Neural cell (in vitro differentiated cells): ENCODE measurements around the gene PHF12. TPM values are rescaled to one million over a fixed set of nuclear protein-coding genes. Genes with fewer than 3 reads are reported as not detected.
A peak's percentile ranks its signal among the peaks of the same experiment; 100 is the strongest.

ENCODE experiments used
- H2AFZ ChIP-seq: fragments of 200-600, 300-800 bp; sonication (generic), shearing (Covaris generic); 2 replicates; pipeline ENCODE4 v1.6.0; 2014; ENCODE audit warnings: low read depth, mild to moderate bottlenecking, antibody characterized with exemption, low read length, moderate library complexity
- H3F3A ChIP-seq: fragments of 200-600 bp; shearing (Covaris generic); 2 replicates; pipeline ENCODE4 v1.6.1; 2016; ENCODE audit warnings: mild to moderate bottlenecking, moderate library complexity, mixed read lengths, antibody characterized with exemption, low read length; ENCODE audit not compliant: insufficient read depth, poor library complexity, severe bottlenecking
- H3K27ac ChIP-seq: fragments of 200-600, 300-800 bp; sonication (generic), shearing (Covaris generic); 2 replicates; pipeline ENCODE4 v1.5.1; 2014; ENCODE audit warnings: mild to moderate bottlenecking, low read length, moderate library complexity
- H3K27me3 ChIP-seq: fragments of 300-800, 200-600 bp; sonication (generic), shearing (Covaris generic); 2 replicates; pipeline ENCODE4 v1.6.0; 2014; ENCODE audit warnings: mild to moderate bottlenecking, low read depth, low read length, moderate library complexity; ENCODE audit not compliant: insufficient read depth
- H3K36me3 ChIP-seq: fragments of 300-800, 200-600 bp; sonication (generic), shearing (Covaris generic); 2 replicates; pipeline ENCODE4 v1.5.1; 2014; ENCODE audit warnings: mild to moderate bottlenecking, antibody characterized with exemption, low read length, moderate library complexity; ENCODE audit not compliant: insufficient read depth
- H3K4me2 ChIP-seq: fragments of 300-800, 200-600 bp; sonication (generic), shearing (Covaris generic); 2 replicates; pipeline ENCODE4 v1.6.0; 2014; ENCODE audit warnings: mild to moderate bottlenecking, low read length
- H3K4me3 ChIP-seq: fragments of 300-800, 200-600 bp; sonication (generic), shearing (Covaris generic); 2 replicates; pipeline ENCODE4 v1.5.1; 2014; ENCODE audit warnings: mild to moderate bottlenecking, low read length, moderate library complexity
- H3K79me2 ChIP-seq: fragments of 200-600 bp; shearing (Covaris generic); replicated peaks from 2 replicates; pipeline ENCODE4 v1.6.0; 2014; ENCODE audit warnings: mild to moderate bottlenecking, low read length, moderate library complexity; ENCODE audit not compliant: insufficient read depth
- H3K9ac ChIP-seq: fragments of 300-800, 200-600 bp; sonication (generic), shearing (Covaris generic); 2 replicates; pipeline ENCODE4 v1.6.1; 2016; ENCODE audit warnings: mild to moderate bottlenecking, low read length, mixed read lengths
- H3K9me2 ChIP-seq: fragments of 200-600 bp; shearing (Covaris generic); 2 replicates; pipeline ENCODE4 v1.6.1; 2016; ENCODE audit warnings: mild to moderate bottlenecking, low read length, mixed read lengths; ENCODE audit not compliant: insufficient read depth
- H3K9me3 ChIP-seq: fragments of 200-600, 300-800 bp; sonication (generic), shearing (Covaris generic); 2 replicates; pipeline ENCODE4 v1.6.1; 2016; ENCODE audit warnings: mild to moderate bottlenecking, mixed run types, low read length, moderate library complexity, mixed read lengths
- H4K20me1 ChIP-seq: fragments of 200-600 bp; shearing (Covaris generic); 2 replicates; pipeline ENCODE4 v1.6.1; 2016; ENCODE audit warnings: mild to moderate bottlenecking, mixed run types; ENCODE audit not compliant: insufficient read depth
- CTCF ChIP-seq: fragments of 450-650 bp; IDR thresholded peaks from 2 replicates; pipeline ENCODE4 v1.5.1; 2014; ENCODE audit warnings: antibody characterized with exemption, mild to moderate bottlenecking, moderate library complexity; ENCODE audit not compliant: poor library complexity, severe bottlenecking
- EP300 ChIP-seq: fragments of 450-650 bp; conservative IDR thresholded peaks from 2 replicates; pipeline ENCODE4 v1.6.1; 2014; ENCODE audit warnings: antibody characterized with exemption, mild to moderate bottlenecking, moderate library complexity; ENCODE audit not compliant: poor library complexity, severe bottlenecking
- EZH2 ChIP-seq: fragments of 200-600, 300-800 bp; shearing (Covaris generic), sonication (generic); IDR thresholded peaks from 2 replicates; pipeline ENCODE4 v1.6.1; 2014; ENCODE audit warnings: antibody characterized with exemption, low read length, borderline replicate concordance, mild to moderate bottlenecking; ENCODE audit not compliant: insufficient read depth, poor library complexity, severe bottlenecking
- MXI1 ChIP-seq: fragments of 450-650 bp; conservative IDR thresholded peaks from 2 replicates; pipeline ENCODE4 v1.6.1; 2014; ENCODE audit warnings: antibody characterized with exemption, mild to moderate bottlenecking; ENCODE audit not compliant: poor library complexity, severe bottlenecking
- POLR2AphosphoS5 ChIP-seq: IDR thresholded peaks from 2 replicates; pipeline ENCODE4 v1.6.1; 2012
- RAD21 ChIP-seq: fragments of 450-650 bp; conservative IDR thresholded peaks from 2 replicates; pipeline ENCODE4 v1.6.1; 2014; ENCODE audit warnings: antibody characterized with exemption, mild to moderate bottlenecking, moderate library complexity
- REST ChIP-seq: IDR thresholded peaks from 2 replicates; pipeline ENCODE4 v1.6.1; 2012; ENCODE audit warnings: borderline replicate concordance
- SMC3 ChIP-seq: fragments of 450-650 bp; conservative IDR thresholded peaks from 2 replicates; pipeline ENCODE4 v1.6.1; 2014; ENCODE audit warnings: antibody characterized with exemption, mild to moderate bottlenecking, moderate library complexity; ENCODE audit not compliant: poor library complexity
- TAF1 ChIP-seq: IDR thresholded peaks from 2 replicates; pipeline ENCODE4 v1.6.1; 2012; ENCODE audit warnings: low read depth
- polyA plus RNA-seq: library from polyadenylated mRNA; depleted of rRNA; stranded (reverse); fragments of >200 nt; gene quantifications from 2 replicates; pipeline ENCODE4 v1.2.3, GENCODE V29; 2014

Gene PHF12
- polyA plus RNA-seq, 1 donor from 2014 or later = 10.4 TPM

GRCh38 chr17:28917029-28917428 lies 34.3 kb downstream of the PHF12 start:
- Histone ChIP-seq H3K9ac (no peak overlapping the region), H4K20me1 (no peaks in the 10 kb centered on the region), H3K9me2 (no peaks in the 10 kb centered on the region), H3K79me2 (no peaks in the 10 kb centered on the region), H3K27me3 (no peaks in the 10 kb centered on the region), H3F3A (no peaks in the 10 kb centered on the region), H3K4me3 (no peak overlapping the region), H2AFZ (no peak overlapping the region), H3K27ac (no peak overlapping the region), H3K36me3 (peaks cover 11% of the 10 kb centered on the region), H3K4me2 (no peak overlapping the region), H3K9me3 (no peaks in the 10 kb centered on the region)
- TF ChIP-seq POLR2AphosphoS5 = no peak
- TF ChIP-seq MXI1 = no peak
- TF ChIP-seq CTCF = no peak
- TF ChIP-seq TAF1 = no peak
- no peak for TF ChIP-seq EZH2
- no peak for TF ChIP-seq SMC3
- TF ChIP-seq REST = no peak
- TF ChIP-seq EP300 = no peak
- TF ChIP-seq RAD21 = no peak

- Histone ChIP-seq H3K27ac (no peak overlapping the region), H3K4me3 (no peak overlapping the region)
Observed at GRCh38 chr17:28916302-28916934, 34.9 kb downstream of the PHF12 start.

More at GRCh38 chr17:28916302-28916934, 34.9 kb downstream of the PHF12 start:
- TF ChIP-seq CTCF (peak; percentile 79), MXI1 (no peak), EP300 (no peak), SMC3 (peak; percentile 75), RAD21 (peak; percentile 68), TAF1 (no peak), REST (no peak), POLR2AphosphoS5 (no peak)
- Histone ChIP-seq H4K20me1 (no peaks in the 10 kb centered on the region), H3K9ac (no peak overlapping the region), H3K79me2 (no peaks in the 10 kb centered on the region), H3K4me2 (no peak overlapping the region), H3K9me2 (no peaks in the 10 kb centered on the region), H3K9me3 (no peaks in the 10 kb centered on the region), H3K27me3 (no peaks in the 10 kb centered on the region), H3F3A (no peaks in the 10 kb centered on the region), H3K36me3 (peaks cover 7% of the 10 kb centered on the region), H2AFZ (no peak overlapping the region)
